ENCODE measurements around the gene ADAMTS2.

DNA sequence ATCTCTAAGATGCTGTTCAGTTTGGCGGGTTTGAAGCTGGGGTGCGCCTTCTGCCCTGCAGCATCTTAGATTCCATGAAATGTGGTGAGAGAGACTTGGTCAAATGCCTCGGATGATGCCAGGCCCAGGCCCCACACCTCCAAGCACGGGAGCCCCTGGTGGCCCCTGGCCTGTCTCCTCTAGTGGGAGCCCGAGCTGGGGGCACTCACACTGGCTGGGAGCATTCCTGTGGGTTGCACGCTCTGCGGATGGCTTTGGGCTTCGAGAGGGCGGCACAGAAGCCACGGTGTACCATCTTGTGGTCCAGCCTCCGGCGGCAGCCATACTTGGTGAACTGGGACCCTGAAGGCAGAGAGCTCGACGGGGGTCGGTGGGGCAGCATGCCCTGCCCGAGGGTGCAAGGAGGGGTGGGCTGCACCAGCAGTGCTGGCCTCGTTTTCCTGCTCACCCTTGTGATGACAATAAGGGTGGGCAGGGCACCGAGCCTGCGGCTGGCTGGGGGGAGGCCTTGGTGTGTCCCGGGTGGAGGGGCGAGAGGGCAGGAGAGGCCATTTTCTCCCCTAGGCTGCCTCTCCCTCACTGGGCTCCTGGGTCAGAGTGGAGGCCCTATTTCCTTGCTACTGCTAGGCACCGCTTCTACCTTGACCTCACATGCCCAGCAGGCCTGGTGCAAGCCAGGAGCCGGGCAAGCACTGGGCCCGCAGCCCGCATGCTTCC is 219.3 kb downstream of the ADAMTS2 start:
- TF ChIP-seq EZH2 (IDR thresholded peaks at IDR 0.05) (no peak), POLR2AphosphoS5 (IDR thresholded peaks at IDR 0.05; ENCODE audit: borderline replicate concordance, low read depth, low read length) (no peak), FOXP2 (optimal IDR thresholded peaks at IDR 0.05; ENCODE audit: control extremely low read depth, extremely low read length, insufficient read depth) (no peak)
